HepG2 (cell line): ENCODE measurements around the gene PCBP1. TPM values are rescaled to one million over a fixed set of nuclear protein-coding genes. Genes with fewer than 3 reads are reported as not detected.

Experiments used
- ATM ChIP-seq: fragments of 450-650 bp; IDR thresholded peaks from 2 replicates; pipeline ENCODE4 v1.7.1; 2017; ENCODE audit warnings: mild to moderate bottlenecking, borderline replicate concordance
- HCFC1 ChIP-seq: fragments of 150-350 bp; IDR thresholded peaks from 2 replicates; pipeline ENCODE4 v1.6.1; 2014; ENCODE audit warnings: low read depth, low read length
- KIAA2018 ChIP-seq: sonication (generic); formaldehyde crosslinking; IDR thresholded peaks from 2 replicates; pipeline ENCODE4 v1.5.0; 2020; ENCODE audit warnings: mild to moderate bottlenecking, missing genetic modification reagents, borderline replicate concordance
- PHF20 ChIP-seq: sonication (generic); formaldehyde crosslinking; IDR thresholded peaks from 2 replicates; pipeline ENCODE4 v1.5.0; 2020; ENCODE audit warnings: mild to moderate bottlenecking, missing genetic modification reagents
- STAT6 ChIP-seq: sonication (generic); formaldehyde crosslinking; IDR thresholded peaks from 2 replicates; pipeline ENCODE4 v1.4.0; 2020; ENCODE audit warnings: missing genetic modification reagents, mild to moderate bottlenecking, borderline replicate concordance
- ZKSCAN1 ChIP-seq: fragments of 150-350 bp; IDR thresholded peaks from 2 replicates; pipeline ENCODE4 v1.6.1; 2014; ENCODE audit warnings: low read length
- ZNF143 ChIP-seq: sonication (generic); formaldehyde crosslinking; IDR thresholded peaks from 2 replicates; pipeline ENCODE4 v1.4.0; 2020; ENCODE audit warnings: missing genetic modification reagents
- ZNF318 ChIP-seq: sonication (generic); formaldehyde crosslinking; IDR thresholded peaks from 2 replicates; pipeline ENCODE4 v1.4.0; 2020; ENCODE audit warnings: mild to moderate bottlenecking, missing genetic modification reagents
- ZNF362 ChIP-seq: sonication (generic); formaldehyde crosslinking; IDR thresholded peaks from 2 replicates; pipeline ENCODE4 v1.4.0; 2020; ENCODE audit warnings: missing genetic modification reagents, mild to moderate bottlenecking, borderline replicate concordance
- polyA plus RNA-seq, 8 experiments: library from polyadenylated mRNA; depleted of rRNA in 3 of 8; stranded (reverse) in 7 of 8; unstranded in 1 of 8; fragments of >200 nt; fragmentation: Illumina TruSeq in 4 of 8; extraction: Trizol in 4 of 8; gene quantifications; 2 replicates each; pipeline versions ENCODE4 v1.2.1 to v1.2.3, GENCODE V29; 2011 to 2016; ENCODE audit warnings: low read depth in 4 of 8, missing spikeins in 1 of 8, mixed read lengths in 1 of 8; ENCODE audit not compliant: insufficient read depth in 1 of 8
- total RNA-seq, 5 experiments: library from RNA; depleted of rRNA; stranded (reverse); fragments of >200 nt; fragmentation: Illumina TruSeq; extraction: Trizol; gene quantifications; 2 replicates each; pipeline ENCODE4 v1.2.3, GENCODE V29; 2016; ENCODE audit warnings: low read depth in 1 of 5

The PCBP1 gene
- total and polyA plus RNA-seq, 2 of the 13 experiments (the other 11 are each of a cell fraction or from before 2014, with no cell fraction given), result 32.0 to 137 TPM

GRCh38 chr2:70069049-70069448, 18.2 kb upstream of the PCBP1 start (continued):
- TF ChIP-seq ZNF318 (CRISPR knock-in tag) (no peak), KIAA2018 (CRISPR knock-in tag) (no peak), ZNF143 (CRISPR knock-in tag) (no peak), STAT6 (CRISPR knock-in tag) (no peak), ZNF362 (CRISPR knock-in tag) (peak; percentile 92), PHF20 (CRISPR knock-in tag) (no peak), HCFC1 (no peak), ZKSCAN1 (no peak), ATM (no peak)
